GM23338 (cell line): ENCODE data around the gene ROBO1.

Experiments used
- CREB1 ChIP-seq: fragments of 250-450 bp; sonication (Bioruptor Pico); IDR thresholded peaks from 2 replicates; pipeline ENCODE4 v1.5.0; 2020; ENCODE audit warnings: low read depth, mild to moderate bottlenecking, moderate library complexity
- CTCF ChIP-seq, 2 experiments: fragments of 200-600 bp in 1 of 2; sonication (generic) in 1 of 2; conservative IDR thresholded peaks; 2 replicates each; pipeline versions ENCODE4 v1.5.1 to v1.6.1; 2016 to 2017; ENCODE audit warnings: antibody characterized with exemption in 2 of 2, low read depth in 2 of 2, mild to moderate bottlenecking in 2 of 2, moderate library complexity in 1 of 2
- EZH2 ChIP-seq: fragments of 200-600 bp; sonication (generic); IDR thresholded peaks from one replicate; pipeline ENCODE4 v1.8.0; 2017; ENCODE audit warnings: antibody characterized with exemption, mild to moderate bottlenecking, low read depth; ENCODE audit not compliant: unreplicated experiment
- EZH2phosphoT487 ChIP-seq: fragments of 200-600 bp; sonication (generic); IDR thresholded peaks from one replicate; pipeline ENCODE4 v1.8.1; 2018; ENCODE audit warnings: antibody characterized with exemption; ENCODE audit not compliant: unreplicated experiment
- JUNB ChIP-seq: IDR thresholded peaks from one replicate; pipeline ENCODE4 v1.6.1; 2016; ENCODE audit warnings: antibody characterized with exemption; ENCODE audit not compliant: unreplicated experiment
- POLR2AphosphoS5 ChIP-seq: IDR thresholded peaks from 2 replicates; pipeline ENCODE4 v1.6.1; 2016; ENCODE audit warnings: antibody characterized with exemption, low read depth
- REST ChIP-seq: IDR thresholded peaks from one replicate; pipeline ENCODE4 v1.6.1; 2018; ENCODE audit warnings: antibody characterized with exemption; ENCODE audit not compliant: unreplicated experiment
- TF ChIP-seq, protein P1 (sequence below): IDR thresholded peaks from 2 replicates; pipeline ENCODE4 v1.6.1; 2016; ENCODE audit warnings: antibody characterized with exemption

DNA sequence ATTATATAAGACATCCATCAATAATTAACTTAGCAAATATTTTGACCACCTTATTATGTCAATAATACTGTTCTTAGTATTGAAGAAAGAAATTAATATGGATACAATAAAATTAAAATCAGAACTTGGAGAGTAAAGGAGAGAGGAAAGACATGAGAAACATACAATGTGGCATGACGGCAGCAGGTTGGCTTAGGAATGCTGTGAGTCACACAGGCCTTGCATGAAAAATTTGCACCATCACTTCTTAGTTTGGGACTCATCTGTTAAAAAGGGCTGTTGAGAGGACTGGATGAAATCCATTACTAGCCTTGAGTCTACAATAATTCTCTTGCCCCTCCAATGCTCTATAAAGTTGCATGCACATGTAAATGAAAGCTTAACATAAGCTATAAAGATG lies 880.8 kb downstream of the ROBO1 start:
- no peak for TF ChIP-seq JUNB
- TF ChIP-seq CTCF (conservative IDR thresholded peaks at IDR 0.05; ENCODE audit: low read depth in 2 of 2), result no peak
- TF ChIP-seq POLR2AphosphoS5, result no peak
- TF ChIP-seq CREB1, result no peak
- TF ChIP-seq, protein P1, sequence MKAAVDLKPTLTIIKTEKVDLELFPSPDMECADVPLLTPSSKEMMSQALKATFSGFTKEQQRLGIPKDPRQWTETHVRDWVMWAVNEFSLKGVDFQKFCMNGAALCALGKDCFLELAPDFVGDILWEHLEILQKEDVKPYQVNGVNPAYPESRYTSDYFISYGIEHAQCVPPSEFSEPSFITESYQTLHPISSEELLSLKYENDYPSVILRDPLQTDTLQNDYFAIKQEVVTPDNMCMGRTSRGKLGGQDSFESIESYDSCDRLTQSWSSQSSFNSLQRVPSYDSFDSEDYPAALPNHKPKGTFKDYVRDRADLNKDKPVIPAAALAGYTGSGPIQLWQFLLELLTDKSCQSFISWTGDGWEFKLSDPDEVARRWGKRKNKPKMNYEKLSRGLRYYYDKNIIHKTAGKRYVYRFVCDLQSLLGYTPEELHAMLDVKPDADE, result no peak
- TF ChIP-seq EZH2, result no peak
- no peak for TF ChIP-seq REST
- no peak for TF ChIP-seq EZH2phosphoT487
